HL-60 (cell line): ENCODE results near the gene MAGI2.

Source experiments
- DNase-seq, 2 experiments: peaks; one replicate each; pipeline ENCODE4 v3.0.0-alpha.2; 2010 to 2020; ENCODE audit warnings: low read depth in 1 of 2, low spot score in 1 of 2
- H3K27ac ChIP-seq: fragments of 250-450 bp; sonication (Bioruptor Pico); replicated peaks from 2 replicates; pipeline ENCODE4 v1.5.1; 2020; ENCODE audit warnings: mild to moderate bottlenecking, moderate library complexity
- H3K27me3 ChIP-seq: fragments of 250-450 bp; sonication (Bioruptor Pico); 2 replicates; pipeline ENCODE4 v1.5.1; 2021; ENCODE audit warnings: mild to moderate bottlenecking, moderate library complexity; ENCODE audit not compliant: insufficient read depth, poor library complexity, severe bottlenecking
- H3K4me3 ChIP-seq: replicated peaks from 2 replicates; pipeline ENCODE4 v1.5.1; 2011; ENCODE audit warnings: mild to moderate bottlenecking, control low read depth, low read length; ENCODE audit not compliant: insufficient read depth
- CTCF ChIP-seq: IDR thresholded peaks from one replicate; pipeline ENCODE4 v1.5.1; 2011; ENCODE audit warnings: low read length, control low read depth, inconsistent platforms; ENCODE audit not compliant: insufficient read depth
- GABPA ChIP-seq: IDR thresholded peaks from 2 replicates; pipeline ENCODE4 v1.6.1; 2012; ENCODE audit warnings: low read depth
- POLR2AphosphoS5 ChIP-seq: IDR thresholded peaks from 2 replicates; pipeline ENCODE4 v1.6.1; 2012; ENCODE audit warnings: low read depth
- SPI1 ChIP-seq: IDR thresholded peaks from 2 replicates; pipeline ENCODE4 v1.6.1; 2012; ENCODE audit warnings: low read depth, mild to moderate bottlenecking, borderline replicate concordance
- TF ChIP-seq, protein P1 (sequence below): IDR thresholded peaks from 2 replicates; pipeline ENCODE4 v1.6.1; 2012; ENCODE audit warnings: low read depth; ENCODE audit not compliant: insufficient replicate concordance

MAGI2 gene

DNA sequence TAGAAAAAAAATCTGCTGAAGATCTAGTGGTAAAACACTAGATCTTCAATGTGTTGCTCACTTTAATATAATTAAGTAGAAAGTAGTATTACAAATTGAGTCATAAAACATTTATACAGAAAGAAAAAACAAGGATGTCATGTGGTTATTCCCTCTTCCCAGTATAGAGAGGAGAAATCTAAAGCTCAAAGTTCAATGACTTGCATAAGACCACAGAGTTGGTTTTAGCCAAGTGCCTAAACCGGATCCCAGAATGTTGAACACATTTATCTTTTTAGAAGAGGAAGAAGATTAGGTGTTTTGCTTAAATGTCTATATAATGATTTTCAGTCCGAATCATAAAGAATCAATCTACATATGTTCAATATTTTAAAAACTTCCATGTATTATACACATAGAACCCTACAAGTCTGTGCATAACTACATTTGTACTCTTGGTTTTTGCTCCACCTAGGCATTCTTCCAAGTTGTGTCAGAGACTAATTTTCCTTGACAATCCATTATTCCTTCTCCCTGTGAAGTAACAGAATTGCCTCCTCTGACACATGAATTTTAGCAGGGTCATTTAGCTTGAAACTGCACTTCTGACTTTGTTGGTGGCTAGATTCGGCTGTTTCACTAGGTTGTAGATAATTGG lies 389.2 kb downstream of the MAGI2 start:
- TF ChIP-seq, protein P1, sequence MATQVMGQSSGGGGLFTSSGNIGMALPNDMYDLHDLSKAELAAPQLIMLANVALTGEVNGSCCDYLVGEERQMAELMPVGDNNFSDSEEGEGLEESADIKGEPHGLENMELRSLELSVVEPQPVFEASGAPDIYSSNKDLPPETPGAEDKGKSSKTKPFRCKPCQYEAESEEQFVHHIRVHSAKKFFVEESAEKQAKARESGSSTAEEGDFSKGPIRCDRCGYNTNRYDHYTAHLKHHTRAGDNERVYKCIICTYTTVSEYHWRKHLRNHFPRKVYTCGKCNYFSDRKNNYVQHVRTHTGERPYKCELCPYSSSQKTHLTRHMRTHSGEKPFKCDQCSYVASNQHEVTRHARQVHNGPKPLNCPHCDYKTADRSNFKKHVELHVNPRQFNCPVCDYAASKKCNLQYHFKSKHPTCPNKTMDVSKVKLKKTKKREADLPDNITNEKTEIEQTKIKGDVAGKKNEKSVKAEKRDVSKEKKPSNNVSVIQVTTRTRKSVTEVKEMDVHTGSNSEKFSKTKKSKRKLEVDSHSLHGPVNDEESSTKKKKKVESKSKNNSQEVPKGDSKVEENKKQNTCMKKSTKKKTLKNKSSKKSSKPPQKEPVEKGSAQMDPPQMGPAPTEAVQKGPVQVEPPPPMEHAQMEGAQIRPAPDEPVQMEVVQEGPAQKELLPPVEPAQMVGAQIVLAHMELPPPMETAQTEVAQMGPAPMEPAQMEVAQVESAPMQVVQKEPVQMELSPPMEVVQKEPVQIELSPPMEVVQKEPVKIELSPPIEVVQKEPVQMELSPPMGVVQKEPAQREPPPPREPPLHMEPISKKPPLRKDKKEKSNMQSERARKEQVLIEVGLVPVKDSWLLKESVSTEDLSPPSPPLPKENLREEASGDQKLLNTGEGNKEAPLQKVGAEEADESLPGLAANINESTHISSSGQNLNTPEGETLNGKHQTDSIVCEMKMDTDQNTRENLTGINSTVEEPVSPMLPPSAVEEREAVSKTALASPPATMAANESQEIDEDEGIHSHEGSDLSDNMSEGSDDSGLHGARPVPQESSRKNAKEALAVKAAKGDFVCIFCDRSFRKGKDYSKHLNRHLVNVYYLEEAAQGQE = no peak
- TF ChIP-seq POLR2AphosphoS5 (no peak), GABPA (no peak), CTCF (no peak)
- no peak for DNase-seq
- Histone ChIP-seq H3K27me3 (no peaks in the 10 kb centered on the region), H3K4me3 (no peak overlapping the region), H3K27ac (no peak overlapping the region)

DNA sequence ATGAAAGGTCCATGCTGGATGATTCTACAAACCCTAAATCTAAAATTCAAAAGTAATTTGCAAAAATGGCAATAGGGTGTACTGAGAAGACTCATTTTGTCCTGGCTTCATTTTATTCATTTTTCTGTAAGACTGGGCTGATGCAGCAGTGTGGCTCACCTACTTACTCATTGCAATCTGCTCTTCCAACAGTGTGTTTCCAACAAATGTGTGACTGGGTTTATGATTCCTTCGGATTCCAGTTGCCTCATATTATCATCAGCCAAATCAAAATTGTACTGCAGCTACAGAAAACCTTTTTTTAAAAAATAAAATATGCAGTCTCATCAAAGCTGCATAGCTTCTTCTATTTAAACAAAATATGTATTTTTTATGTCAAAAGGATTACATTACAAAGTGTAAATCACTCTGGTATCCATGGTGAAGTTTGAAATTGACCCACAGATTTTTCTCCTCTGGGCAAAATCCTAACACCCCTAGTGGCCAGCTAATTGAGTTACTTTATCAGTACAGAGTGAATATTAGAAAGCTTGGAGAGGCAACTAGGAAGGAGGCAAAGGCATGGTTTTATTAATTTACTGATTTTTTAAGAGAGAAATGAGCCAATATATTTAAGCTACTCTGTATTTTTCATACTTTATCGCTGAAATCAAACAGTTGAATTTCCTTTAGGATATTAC lies 390.3 kb downstream of the MAGI2 start:
- no peak for DNase-seq
- Histone ChIP-seq H3K4me3 (no peak overlapping the region), H3K27me3 (no peaks in the 10 kb centered on the region), H3K27ac (no peak overlapping the region)
- TF ChIP-seq GABPA (no peak), SPI1 (no peak), CTCF (no peak), POLR2AphosphoS5 (no peak)
- TF ChIP-seq, protein P1 = no peak

GRCh38 chr7:79060498-79060897 lies 393.0 kb downstream of the MAGI2 start:
- TF ChIP-seq, protein P1 = no peak
- TF ChIP-seq SPI1 (no peak), CTCF (no peak), GABPA (no peak), POLR2AphosphoS5 (no peak)
- no peak overlapping the region for H3K27ac ChIP-seq
- no peaks in the 10 kb centered on the region for H3K27me3 ChIP-seq
- no peak overlapping the region for H3K4me3 ChIP-seq
- DNase-seq = no peak
